ENCODE results near the gene ATP11B.

ATP11B gene

GRCh38 chr3:182906036-182906435 lies 112.7 kb downstream of the ATP11B start:
- Histone ChIP-seq H3K36me3 (ENCODE audit: low read length) (peaks cover 4% of the 10 kb centered on the region; the same call in 1 of the 2 replicates), H3K27ac (ENCODE audit: low read depth, low read length) (peak overlapping the region; percentile 17; the same call in 1 of the 2 replicates), H4K20me1 (ENCODE audit: low read depth, low read length) (no peaks in the 10 kb centered on the region), H3F3A (ENCODE audit: insufficient read depth) (peaks cover 19% of the 10 kb centered on the region; the same call in 1 of the 2 replicates), H3K27me3 (ENCODE audit: low read length) (no peaks in the 10 kb centered on the region), H3K9me2 (replicated peaks; ENCODE audit: insufficient read depth, low read length) (no peaks in the 10 kb centered on the region), H3K79me2 (ENCODE audit: insufficient read depth, low read length) (no peaks in the 10 kb centered on the region), H3K4me2 (ENCODE audit: low read depth, low read length, poor library complexity, severe bottlenecking) (no peak overlapping the region), H3K4me3 (ENCODE audit: insufficient read depth, low read length, poor library complexity, severe bottlenecking) (no peak overlapping the region), H3K9me3 (ENCODE audit: insufficient read depth, low read length) (no peaks in the 10 kb centered on the region), H2AFZ (ENCODE audit: low read depth, low read length, severe bottlenecking) (no peak overlapping the region), H3K9ac (ENCODE audit: low read length) (no peak overlapping the region)
- TF ChIP-seq EZH2phosphoT487 (conservative IDR thresholded peaks at IDR 0.05; ENCODE audit: low read length): no peak
- TF ChIP-seq CTCF (IDR thresholded peaks at IDR 0.05; ENCODE audit: insufficient read depth, low read length, poor library complexity, severe bottlenecking): no peak

DNA sequence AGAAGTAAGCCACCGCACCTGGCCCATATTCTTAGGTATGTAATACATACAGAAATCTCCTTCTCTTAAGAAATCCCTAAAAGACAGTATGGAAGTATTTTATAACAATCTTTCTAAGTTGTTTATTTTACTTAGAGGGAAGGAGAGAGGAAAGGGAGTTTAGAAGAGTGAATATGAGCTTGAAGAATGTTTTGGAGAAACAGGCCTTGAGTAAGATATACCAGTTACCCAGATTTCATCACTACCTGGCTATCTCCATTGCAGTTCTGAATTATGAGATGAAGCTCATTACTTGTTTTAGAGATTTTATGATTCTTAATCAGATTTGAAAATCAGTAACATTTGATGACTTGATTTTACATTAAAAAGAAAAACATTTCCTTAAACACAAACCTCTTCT lies 115.2 kb downstream of the ATP11B start:
- H3K27me3 ChIP-seq (ENCODE audit: low read length): no peaks in the 10 kb centered on the region

DNA sequence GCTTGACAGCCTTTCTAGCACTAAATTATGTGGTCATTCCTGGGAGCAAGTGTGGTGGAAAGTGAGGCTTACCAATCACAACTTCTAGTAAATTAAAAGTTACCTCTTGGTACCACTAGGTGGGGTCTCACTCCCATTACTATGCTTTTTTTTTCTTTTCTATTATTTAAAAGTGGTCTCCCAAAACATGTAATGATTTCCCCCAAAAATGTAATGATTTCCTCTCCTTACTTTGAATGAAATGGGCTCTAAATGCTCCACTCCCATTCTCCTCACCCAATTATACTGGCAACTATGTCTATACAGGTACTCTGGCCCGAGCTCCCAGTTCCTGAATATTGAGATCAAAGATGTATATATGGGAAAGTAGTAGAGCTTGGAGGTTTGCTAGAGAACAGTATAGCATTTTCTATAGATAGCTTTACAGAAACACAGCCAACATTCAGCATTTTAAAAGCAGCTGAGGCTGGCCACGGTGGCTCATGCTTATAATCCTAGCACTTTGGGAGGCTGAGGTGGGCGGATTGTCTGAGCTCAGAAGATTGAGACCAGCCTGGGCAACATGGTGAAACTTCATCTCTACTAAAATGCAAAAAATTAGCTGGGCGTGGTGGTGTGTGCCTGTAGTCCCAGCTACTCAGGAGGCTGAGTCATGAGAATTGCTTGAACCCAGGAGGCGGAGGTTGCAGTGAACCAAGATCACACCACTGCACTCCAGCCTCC lies 116.2 kb downstream of the ATP11B start:
- H3K36me3 ChIP-seq (ENCODE audit: low read length): 0 out of 2 replicates have a peak, but pooled peaks cover under 1% of the 10 kb centered on the region
- H3K79me2 ChIP-seq (ENCODE audit: insufficient read depth, low read length): no peaks in the 10 kb centered on the region

More for the DNA sequence above, 115.2 kb downstream of the ATP11B start:
- TF ChIP-seq EZH2phosphoT487 (conservative IDR thresholded peaks at IDR 0.05; ENCODE audit: low read length): no peak
- no peak for TF ChIP-seq CTCF (IDR thresholded peaks at IDR 0.05; ENCODE audit: insufficient read depth, low read length, poor library complexity, severe bottlenecking)
- no peak overlapping the region for H3K4me2 ChIP-seq (ENCODE audit: low read depth, low read length, poor library complexity, severe bottlenecking)
- no peaks in the 10 kb centered on the region for H3K79me2 ChIP-seq (ENCODE audit: insufficient read depth, low read length)
- no peak overlapping the region for H3K27ac ChIP-seq (ENCODE audit: low read depth, low read length)
- H2AFZ ChIP-seq (ENCODE audit: low read depth, low read length, severe bottlenecking): no peak overlapping the region
- H3K9me2 ChIP-seq (replicated peaks; ENCODE audit: insufficient read depth, low read length): no peaks in the 10 kb centered on the region
- no peaks in the 10 kb centered on the region for H4K20me1 ChIP-seq (ENCODE audit: low read depth, low read length)
- peaks cover 20% of the 10 kb centered on the region for H3F3A ChIP-seq (ENCODE audit: insufficient read depth)
- H3K9ac ChIP-seq (ENCODE audit: low read length): no peak overlapping the region
- no peaks in the 10 kb centered on the region; the same call in 1 of the 2 replicates for H3K36me3 ChIP-seq (ENCODE audit: low read length)
- no peak overlapping the region for H3K4me3 ChIP-seq (ENCODE audit: insufficient read depth, low read length, poor library complexity, severe bottlenecking)
- H3K9me3 ChIP-seq (ENCODE audit: insufficient read depth, low read length): no peaks in the 10 kb centered on the region

More for the DNA sequence above, 116.2 kb downstream of the ATP11B start:
- no peak overlapping the region for H3K27ac ChIP-seq (ENCODE audit: low read depth, low read length)
- no peaks in the 10 kb centered on the region for H3K9me2 ChIP-seq (replicated peaks; ENCODE audit: insufficient read depth, low read length)
- no peak overlapping the region for H2AFZ ChIP-seq (ENCODE audit: low read depth, low read length, severe bottlenecking)
- H3K4me3 ChIP-seq (ENCODE audit: insufficient read depth, low read length, poor library complexity, severe bottlenecking): no peak overlapping the region
- peaks cover 26% of the 10 kb centered on the region for H3F3A ChIP-seq (ENCODE audit: insufficient read depth)
- no peaks in the 10 kb centered on the region for H3K9me3 ChIP-seq (ENCODE audit: insufficient read depth, low read length)
- no peaks in the 10 kb centered on the region for H3K27me3 ChIP-seq (ENCODE audit: low read length)
- no peak overlapping the region for H3K9ac ChIP-seq (ENCODE audit: low read length)
- no peaks in the 10 kb centered on the region for H4K20me1 ChIP-seq (ENCODE audit: low read depth, low read length)
- no peak overlapping the region for H3K4me2 ChIP-seq (ENCODE audit: low read depth, low read length, poor library complexity, severe bottlenecking)
- TF ChIP-seq CTCF (IDR thresholded peaks at IDR 0.05; ENCODE audit: insufficient read depth, low read length, poor library complexity, severe bottlenecking) (peak; percentile 22), EZH2phosphoT487 (conservative IDR thresholded peaks at IDR 0.05; ENCODE audit: low read length) (no peak)
